ENCODE measurements around the gene FKBP3.

GRCh38 chr14:45181329-45181728, 47.0 kb upstream of the FKBP3 start:
- no peak for TF ChIP-seq CTCF (IDR thresholded peaks at IDR 0.05)
- no peak for TF ChIP-seq POLR2A (IDR thresholded peaks at IDR 0.05)
